Right renal cortex interstitium (tissue), 3 donors: Measurements from ENCODE around the gene FKBP2. TPM values are rescaled to one million over a fixed set of nuclear protein-coding genes. Genes with fewer than 3 reads are reported as not detected.
A peak's percentile ranks its signal among the peaks of the same experiment; 100 is the strongest.

Experiments used
- DNase-seq, 3 donors: peaks; one replicate each; pipeline ENCODE4 v3.0.0-alpha.2; 2013; ENCODE audit warnings: low read depth in 3 of 3, low spot score in 2 of 3
- polyA plus RNA-seq, 3 donors: library from polyadenylated mRNA; unstranded; fragments of 120-200 nt; gene quantifications; one replicate each; pipeline ENCODE4 v1.2.1, GENCODE V29; 2013; ENCODE audit not compliant: insufficient read length in 3 of 3

Gene FKBP2
- polyA plus RNA-seq, 3 donors = 84.9 to 99.3 (median 91.9) TPM

DNA sequence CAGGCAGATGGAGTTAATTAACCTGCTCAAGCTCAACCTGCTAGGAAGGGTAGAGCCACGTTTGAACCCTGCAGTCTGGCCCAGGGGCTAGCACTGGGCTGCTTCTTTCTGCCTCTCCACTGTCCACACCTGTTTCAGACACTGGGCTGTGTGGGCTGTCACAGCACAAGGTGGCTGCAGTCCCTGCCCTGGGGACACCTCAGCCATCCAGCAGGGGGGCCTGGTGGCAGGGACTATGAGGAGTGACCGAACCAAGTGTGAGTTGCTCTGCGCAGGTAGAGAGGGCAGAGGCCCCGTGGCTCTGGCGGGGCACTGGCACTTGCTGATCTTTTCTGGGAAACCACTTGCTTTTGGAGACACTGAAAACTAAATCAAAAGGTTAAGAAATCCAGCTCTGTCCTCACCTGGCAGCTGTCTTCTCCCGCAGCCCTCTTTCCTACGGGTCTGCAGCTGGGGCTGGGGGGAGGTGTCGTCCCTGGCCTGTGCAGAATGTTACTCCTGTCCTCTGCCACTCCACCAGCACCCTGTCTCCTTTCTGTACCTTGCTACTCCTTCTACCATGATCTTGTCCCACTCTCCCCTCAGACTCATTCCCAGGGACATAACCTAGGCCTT lies 37.8 kb downstream of the FKBP2 start:
- no peak for DNase-seq

DNA sequence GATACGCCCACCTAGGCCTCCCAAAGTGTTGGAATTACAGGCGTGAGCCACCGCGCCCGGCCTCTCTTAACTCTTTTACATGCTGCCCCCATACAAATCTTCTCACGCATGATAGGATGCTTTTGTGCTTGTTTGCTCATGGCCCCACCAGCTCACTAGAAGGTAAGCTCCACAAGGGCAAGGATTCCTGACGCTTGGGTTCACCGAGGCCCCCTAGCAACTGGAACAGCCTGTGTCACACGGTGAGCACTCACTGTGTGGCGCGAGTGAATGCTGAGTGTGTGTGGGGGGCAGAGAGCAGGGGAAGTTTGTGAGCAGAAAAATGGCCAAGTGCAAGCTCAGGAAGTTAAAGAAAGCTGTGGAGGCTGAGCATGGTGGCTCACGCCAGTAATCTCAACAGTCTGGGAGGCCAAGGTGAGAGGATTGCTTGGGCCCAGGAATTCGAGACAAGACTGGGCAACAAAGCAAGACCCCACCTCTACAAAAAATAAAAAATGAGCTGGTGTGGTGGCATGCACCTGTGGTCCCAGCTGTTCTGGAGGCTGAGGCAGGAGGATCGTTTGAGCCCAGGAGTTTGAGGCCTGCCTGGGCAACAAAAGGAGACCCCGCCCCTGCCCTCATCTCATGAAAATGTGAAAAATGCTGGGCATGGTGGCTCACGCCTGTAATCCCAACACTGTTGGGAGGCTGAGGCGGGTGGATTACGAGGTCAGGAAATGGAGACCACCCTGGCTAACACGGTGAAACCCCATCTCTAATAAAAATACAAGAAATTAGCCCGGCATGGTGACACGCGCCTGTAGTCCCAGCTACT lies 41.3 kb downstream of the FKBP2 start:
- DNase-seq = no peak

DNA sequence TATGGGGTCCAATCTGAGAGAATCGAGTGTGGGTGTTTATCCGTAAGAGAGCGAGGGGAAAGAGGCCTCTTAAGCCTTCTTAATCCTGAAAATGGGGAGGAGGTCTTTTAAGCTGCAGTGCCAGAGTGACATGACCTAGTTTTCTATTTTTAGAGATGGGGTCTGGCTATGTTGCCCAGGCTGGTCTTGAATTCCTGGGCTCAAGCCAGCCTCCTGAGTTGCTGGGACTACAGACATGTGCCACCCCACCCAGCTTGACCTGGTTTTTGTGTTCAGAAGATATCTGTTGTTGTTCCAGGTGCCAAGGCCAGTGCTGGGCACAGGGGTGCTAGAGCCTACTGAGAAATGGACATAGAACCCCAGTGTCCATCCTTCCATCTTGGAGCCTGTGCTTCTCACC lies 42.2 kb downstream of the FKBP2 start:
- no peak for DNase-seq

DNA sequence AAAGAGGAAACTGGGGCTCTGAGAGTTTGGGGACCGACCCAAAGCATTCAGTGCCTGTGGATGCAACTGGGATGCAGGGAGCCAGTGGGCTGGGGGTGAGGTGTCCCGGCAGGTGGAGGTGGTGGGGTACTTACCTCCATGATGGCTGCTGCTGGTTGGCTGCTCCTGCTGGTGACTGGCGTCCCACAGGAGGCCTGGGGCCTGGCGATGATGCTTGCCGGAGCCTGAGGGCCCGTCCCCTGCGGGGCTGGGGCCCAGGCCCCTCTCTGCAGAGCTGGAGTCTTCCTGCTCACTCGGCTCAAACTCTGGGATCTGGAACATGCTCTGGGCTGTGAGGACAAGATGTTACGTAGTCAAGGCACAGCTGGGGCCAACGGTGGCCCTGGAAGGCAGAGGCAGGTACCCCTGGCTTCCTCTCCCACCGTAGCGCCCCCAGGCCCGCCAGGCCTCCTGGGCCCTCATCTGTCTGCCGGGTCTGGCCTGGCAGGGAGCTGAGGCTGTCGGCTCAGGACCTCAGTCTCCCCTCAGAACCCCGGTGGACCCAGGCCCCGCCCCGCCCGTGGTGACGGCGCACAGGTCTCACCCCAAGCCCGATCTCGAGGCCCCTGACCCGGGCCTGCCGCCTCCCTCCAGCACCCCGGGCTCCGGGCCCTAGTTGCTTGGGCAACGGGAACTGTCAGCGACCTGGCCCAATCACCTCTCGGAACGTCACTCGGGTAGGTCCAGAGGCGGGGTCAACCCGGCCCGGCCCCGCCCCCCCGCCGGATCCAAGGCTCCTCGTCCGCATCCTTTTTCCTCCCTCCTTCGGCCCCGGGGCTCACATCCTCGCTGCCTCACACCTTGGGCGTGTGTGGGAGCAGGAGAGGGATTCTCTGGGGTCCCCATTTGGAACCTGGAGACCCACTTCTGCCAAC lies 43.4 kb downstream of the FKBP2 start, which contains the start of gene BAD:
Gene BAD (minus strand): TSS at position 618 of the 914 bp plus-strand sequence. CDS start 297 bp downstream, at position 321.
- DNase-seq = peak in 2 of 3 donors; percentile 80 to 87

DNA sequence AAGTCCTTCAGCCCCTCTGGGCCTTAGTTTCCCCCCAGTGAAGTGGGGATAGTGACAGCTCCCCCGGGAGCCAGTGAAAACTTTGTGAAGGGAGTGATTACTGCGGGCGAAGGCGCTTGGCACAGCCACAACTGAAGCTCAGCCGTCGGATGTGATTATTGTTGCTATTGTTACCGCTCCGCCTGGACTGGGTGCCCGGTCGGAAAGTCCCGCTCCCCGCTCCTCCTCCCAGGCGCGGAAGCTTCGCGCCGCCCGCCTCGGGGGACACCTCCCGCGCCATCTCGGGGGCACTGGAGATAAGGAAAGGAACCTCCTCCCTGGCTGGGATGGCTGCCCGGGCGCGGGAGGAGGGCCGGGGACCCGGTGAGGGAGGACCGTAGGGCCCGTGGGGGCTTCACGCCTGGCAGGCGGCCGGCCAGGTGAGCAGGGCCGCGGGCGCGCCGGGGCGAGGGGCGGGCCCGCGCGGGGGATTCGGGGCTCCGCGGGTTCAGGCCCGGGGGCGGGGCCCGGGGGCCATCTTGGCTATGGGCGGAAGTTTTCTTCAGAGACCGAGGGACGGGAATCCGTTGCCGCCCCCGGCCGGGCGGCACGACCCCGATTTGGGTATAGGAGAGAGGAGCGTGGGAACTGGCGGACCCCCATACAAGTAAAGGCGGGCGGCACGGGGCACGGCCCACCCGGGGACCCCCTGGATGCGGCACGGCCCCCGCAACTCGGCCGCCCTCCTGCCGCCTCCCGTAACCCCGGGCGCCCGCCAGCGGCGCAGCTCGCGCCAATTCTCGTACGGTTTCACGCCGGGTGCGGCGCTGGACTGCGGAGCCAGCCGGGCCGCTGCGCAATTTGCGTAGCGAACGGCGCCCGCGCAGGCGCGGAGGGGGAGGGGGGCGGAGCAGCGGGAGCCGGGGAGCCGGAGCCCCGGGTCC lies 44.3 kb downstream of the FKBP2 start, which contains the start of gene GPR137:
Gene GPR137 (plus strand): TSS at position 887 of the 923 bp plus-strand sequence. CDS start 677 bp downstream, outside the sequence.
- peak in 2 of 3 donors; percentile 71 to 76 for DNase-seq

DNA sequence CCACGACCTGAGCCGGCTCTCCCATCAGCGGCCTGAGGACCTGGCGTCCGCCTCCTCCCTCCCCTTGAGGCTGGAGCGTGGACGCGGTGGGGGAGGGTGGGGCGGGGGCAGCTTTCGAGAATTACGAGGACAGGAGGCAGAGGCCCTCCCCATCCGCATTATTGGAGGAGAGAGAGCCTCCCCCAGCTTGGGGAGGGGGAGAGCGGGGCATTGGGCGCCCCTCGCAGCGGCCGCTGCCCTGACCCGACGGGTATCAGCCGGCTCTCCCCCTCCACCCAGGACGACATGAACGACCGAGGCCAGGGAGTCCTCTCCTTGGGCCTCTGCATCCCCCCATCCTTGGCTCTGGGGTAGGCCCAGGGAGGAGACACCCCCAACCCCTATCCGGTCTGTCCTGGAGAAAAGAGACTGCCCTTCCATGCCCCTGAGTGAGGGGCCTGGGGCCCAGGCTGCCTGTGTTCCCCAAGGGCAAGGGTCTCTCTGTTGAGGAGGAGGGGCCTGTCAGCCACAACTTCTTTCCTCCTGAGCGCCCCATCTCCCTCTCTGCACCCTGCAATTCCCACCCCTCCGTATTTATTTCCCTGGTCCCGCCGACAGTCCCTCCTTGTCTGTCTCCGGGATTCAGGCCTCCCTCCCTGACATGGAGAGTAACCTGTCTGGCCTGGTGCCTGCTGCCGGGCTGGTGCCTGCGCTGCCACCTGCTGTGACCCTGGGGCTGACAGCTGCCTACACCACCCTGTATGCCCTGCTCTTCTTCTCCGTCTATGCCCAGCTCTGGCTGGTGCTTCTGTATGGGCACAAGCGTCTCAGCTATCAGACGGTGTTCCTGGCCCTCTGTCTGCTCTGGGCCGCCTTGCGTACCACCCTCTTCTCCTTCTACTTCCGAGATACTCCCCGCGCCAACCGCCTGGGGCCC lies 45.2 kb downstream of the FKBP2 start:
- no peak for DNase-seq

DNA sequence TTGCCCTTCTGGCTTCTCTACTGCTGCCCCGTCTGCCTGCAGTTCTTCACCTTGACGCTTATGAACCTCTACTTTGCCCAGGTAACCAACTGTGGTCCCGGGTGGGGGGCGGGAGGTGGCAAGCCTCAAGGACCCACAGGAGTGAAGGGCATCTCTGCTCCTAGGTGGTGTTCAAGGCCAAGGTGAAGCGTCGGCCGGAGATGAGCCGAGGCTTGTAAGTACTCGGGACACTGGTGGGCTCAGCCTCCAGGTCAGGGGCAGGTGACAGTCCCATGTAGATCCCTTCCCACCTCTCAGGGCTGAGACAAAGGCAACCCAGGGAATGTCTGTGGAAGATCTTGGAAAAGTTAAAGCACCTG lies 45.9 kb downstream of the FKBP2 start:
- DNase-seq = no peak

DNA sequence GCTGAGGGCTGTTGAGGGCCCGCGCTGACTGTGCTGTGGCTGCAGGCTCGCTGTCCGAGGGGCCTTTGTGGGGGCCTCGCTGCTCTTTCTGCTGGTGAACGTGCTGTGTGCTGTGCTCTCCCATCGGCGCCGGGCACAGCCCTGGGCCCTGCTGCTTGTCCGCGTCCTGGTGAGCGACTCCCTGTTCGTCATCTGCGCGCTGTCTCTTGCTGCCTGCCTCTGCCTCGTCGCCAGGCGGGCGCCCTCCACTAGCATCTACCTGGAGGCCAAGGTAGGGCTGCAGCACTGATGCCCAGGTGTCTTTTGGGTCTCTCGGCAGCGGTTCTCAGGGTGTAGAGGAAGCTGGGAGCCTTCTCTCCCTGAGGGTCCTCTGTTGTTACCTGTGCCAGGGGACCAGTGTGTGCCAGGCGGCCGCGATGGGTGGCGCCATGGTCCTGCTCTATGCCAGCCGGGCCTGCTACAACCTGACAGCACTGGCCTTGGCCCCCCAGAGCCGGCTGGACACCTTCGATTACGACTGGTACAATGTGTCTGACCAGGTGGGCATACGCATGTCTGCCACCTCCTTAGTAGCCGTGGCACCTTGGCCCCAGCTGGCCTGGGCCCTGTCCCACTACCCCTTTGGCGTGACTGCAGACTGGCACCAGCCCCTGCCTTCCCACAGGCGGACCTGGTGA lies 46.9 kb downstream of the FKBP2 start:
- no peak for DNase-seq

DNA sequence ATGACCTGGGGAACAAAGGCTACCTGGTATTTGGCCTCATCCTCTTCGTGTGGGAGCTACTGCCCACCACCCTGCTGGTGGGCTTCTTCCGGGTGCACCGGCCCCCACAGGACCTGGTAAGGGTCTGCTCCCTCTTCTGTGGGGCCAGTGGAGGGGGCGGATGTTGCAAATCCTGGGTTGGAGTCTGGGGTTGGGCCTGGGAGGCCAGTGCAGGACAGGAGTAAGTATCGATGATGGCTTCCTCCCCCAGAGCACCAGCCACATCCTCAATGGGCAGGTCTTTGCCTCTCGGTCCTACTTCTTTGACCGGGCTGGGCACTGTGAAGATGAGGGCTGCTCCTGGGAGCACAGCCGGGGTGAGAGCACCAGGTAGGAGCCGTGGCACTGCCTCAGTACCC lies 47.5 kb downstream of the FKBP2 start:
- DNase-seq = no peak

DNA sequence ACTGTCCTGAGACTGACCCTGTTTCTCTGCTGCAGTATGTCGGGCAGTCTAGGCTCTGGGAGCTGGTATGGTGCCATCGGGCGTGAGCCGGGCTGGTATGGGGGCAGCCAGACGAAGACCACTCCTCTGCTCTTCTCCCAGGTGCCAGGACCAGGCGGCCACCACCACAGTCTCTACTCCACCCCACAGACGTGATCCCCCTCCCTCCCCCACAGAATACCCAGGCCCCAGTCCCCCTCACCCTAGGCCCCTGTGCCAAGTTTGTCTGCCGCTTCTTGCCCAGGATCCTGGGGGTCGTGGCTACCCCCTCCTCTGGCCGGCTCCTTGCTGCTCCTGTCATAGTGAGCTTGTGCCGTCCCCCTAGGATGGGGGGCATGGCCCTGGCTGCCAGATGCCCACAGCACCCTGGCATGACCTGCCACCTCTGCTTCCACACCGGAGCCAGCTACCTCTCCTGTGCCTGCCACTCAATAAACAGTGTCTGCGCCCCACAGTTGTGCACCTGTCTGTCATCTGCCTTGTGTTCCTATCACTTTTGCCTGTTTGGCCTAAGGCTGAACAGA lies 48.2 kb downstream of the FKBP2 start:
- DNase-seq = no peak

DNA sequence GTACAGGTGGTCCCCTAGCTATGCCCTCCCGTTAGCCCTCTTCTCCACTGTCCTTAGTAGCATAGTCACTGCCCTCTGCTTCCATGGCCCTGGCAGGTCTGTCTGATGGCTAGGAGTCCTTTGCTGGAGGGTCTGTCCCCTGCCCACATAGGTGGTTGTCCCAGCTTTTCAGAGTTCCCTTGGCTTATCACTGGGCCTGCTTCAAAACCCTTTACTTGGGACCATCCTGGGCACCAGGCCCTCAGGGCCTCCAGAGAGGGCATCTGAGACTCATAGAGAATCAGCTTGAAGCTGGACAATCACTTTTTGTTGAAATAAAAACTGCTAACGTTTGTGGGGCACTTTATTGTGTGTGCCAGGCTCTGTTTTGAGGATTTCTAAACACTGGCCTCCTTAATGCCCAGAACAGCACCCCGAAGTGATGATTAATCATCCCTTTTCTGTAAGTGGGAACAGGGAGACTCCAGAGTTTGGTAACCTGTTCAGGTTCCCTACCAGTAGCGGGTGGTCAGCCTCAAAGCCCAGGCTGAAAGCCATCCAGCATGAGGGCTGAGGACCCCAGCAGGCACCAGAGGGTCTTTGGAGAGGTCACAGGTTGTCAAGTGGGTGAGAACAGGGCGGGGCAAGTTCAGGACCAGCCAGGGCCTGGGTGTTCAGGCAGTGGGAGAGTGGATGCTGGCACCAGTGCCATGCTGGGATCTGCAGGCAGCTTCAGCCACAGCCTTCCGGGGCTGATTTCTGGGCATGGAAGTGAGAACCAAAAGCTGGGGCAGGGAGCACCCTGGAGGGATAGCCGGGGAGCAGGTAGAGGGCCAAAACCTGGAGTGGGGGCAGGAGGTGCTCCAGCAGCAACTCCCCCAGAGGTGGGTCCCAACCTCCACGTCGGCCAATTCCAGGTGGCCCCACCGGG lies 49.7 kb downstream of the FKBP2 start:
- DNase-seq = no peak

DNA sequence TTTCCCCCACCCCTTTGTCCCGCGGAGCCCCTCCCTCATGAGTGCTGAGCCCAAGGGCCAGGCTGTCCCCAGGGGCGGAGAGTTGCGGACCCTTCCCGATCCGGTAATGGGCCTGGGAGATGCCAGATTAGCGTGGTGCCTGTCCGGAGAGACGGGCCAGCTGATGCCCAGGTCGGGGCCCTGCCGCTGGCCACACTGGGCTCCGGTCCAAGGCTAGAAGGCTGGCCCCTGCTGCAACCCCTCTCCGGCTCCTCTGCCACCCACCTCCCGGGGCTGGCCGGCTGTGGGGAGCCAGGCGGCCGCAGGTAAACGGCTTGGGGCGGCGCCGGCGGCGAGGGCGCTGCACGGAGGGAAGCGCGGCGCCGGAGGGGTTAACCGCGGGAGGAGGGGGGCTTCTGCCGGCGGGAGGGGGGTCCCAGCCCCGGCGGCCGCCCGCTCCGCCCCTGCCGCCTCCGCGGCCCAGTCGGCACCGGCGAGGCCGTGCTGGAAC lies 50.4 kb downstream of the FKBP2 start, which contains the start of gene KCNK4:
Gene KCNK4 (plus strand): TSS at position 41 of the 490 bp plus-strand sequence. CDS start 1,717 bp downstream, outside the sequence.
- DNase-seq = no peak

DNA sequence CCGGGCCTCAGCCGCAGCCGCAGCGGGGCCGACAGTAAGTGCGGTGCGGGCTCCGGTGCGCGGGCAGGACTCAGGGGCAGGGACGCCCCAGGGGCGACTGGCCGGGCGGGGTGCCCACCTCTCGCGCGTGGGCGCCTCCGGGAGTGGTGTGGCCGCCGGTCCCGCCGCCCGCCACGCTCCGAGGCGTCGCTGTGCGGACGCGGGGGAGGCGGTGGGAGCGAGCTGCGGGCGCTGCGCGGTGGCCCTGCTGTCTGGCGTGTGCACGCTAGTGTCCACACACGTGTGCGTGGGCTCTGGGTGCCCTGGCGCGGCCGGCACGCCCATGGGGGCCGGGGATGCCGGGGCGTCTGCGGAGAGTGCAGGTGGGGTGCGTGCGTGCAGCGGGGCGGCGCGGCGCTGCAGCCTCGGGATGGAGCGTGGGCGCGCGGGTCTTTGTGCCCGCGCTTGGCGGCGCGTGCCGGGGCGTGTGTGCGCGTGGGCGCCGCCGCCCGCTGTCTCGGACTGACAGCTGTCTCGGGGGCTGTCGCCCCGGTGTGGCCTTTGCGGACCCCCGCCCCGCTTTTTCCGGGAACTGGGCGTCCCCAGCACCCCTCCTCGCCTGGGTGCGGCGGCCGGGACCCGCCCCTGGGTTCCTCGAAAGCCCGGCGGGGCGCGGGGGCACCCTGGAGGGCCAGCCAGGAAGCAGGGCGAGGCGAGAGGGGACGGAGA lies 51.0 kb downstream of the FKBP2 start:
- no peak for DNase-seq

DNA sequence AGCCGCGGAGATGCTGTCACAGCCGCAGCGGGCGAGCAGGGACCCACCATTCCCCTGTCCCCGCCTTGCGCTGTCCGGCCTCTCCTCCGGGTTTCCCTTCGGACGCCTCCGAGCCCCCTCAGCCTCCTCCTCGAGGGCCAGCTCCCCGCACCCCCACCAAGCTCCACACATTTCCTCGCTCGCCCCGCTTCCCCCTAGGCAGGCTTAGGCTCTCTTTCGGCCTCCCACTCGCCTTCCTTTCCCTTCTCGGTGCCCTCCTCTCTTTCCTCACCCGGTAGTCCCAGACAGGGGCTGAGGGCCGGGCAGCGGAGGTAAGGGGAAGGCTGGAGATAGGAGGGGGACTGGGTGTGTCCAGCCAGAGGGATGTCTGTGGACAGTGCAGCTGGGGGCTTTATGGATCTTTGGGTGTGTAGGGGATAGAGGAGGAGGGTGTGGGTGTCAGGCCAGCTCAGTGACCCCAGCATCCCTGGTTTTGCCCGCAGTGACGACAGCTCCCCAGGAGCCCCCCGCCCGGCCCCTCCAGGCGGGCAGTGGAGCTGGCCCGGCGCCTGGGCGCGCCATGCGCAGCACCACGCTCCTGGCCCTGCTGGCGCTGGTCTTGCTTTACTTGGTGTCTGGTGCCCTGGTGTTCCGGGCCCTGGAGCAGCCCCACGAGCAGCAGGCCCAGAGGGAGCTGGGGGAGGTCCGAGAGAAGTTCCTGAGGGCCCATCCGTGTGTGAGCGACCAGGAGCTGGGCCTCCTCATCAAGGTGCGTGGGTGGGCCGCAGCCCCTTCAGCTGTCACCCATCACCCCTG lies 51.8 kb downstream of the FKBP2 start:
- DNase-seq = no peak
